ENCODE measurements around the gene HBEGF.

GRCh38 chr5:140284013-140284412 lies 62.4 kb downstream of the HBEGF start:
- TF ChIP-seq CTCF (IDR thresholded peaks at IDR 0.05; ENCODE audit: poor library complexity) (no peak), EZH2phosphoT487 (IDR thresholded peaks at IDR 0.05; ENCODE audit: low read depth, severe bottlenecking, unreplicated experiment) (no peak), EZH2 (IDR thresholded peaks at IDR 0.05; ENCODE audit: borderline replicate concordance) (no peak)
